GM12892 (cell line): Measurements from ENCODE around the gene RIIAD1.

Source experiments
- POLR2A ChIP-seq: IDR thresholded peaks from 2 replicates; pipeline ENCODE4 v1.6.1; 2011; ENCODE audit warnings: low read depth, low read length, control low read depth
- TAF1 ChIP-seq: IDR thresholded peaks from 2 replicates; pipeline ENCODE4 v1.6.1; 2011; ENCODE audit warnings: low read depth, mild to moderate bottlenecking, control low read depth, low read length, borderline replicate concordance

GRCh38 chr1:151763990-151764389, 42.7 kb downstream of the RIIAD1 start:
- no peak for TF ChIP-seq POLR2A
- no peak for TF ChIP-seq TAF1
